ENCODE measurements around the gene PPP2R5C. TPM values are rescaled to one million over a fixed set of nuclear protein-coding genes. Genes with fewer than 3 reads are reported as not detected.

The PPP2R5C gene
- total RNA-seq, 1 experiment from 2014 or later = 89.9 TPM

DNA sequence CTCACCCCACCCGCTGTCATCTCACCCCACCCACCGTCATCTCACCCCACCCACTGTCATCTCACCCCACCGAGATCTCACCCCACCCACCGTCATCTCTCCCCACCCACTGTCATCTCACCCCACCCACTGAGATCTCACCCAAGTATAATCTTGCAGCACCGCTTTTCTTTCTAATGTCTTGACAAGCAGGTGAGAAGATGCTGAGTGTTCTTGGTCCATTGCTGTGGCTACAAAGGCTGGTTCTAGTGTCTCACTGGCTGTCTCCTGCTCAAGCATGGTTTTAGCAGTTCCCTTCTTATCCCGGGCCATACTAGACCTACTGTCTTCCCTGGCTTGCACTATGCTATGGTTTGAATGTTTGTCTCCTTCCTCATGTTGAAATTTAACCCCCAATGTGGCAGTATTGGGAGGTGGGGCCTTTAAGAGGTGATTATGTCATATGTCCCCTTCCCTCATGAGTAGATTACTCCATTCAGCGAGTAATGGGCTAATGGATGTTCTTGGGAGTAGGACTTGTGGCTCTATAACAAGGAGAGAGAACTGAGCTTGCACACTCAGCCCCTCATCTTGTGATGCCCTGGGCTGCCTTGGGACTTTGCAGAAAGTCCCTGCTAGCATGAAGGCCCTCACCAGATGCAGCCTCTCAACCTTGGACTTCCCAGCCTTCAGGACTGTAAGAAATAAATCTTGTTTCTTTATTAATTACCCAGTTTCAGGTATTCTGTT, 47.7 kb upstream of the PPP2R5C start:
- ATAC-seq = no peak
- POLR2A ChIA-PET = no interaction called here
- peaks cover 5% of the 10 kb centered on the region; the same call in 1 of the 2 replicates for H3K27me3 Mint-ChIP-seq (ENCODE audit: low read depth)
- TF ChIP-seq PRRX2 (CRISPR knock-in tag; IDR thresholded peaks at IDR 0.05) (no peak), ZNF317 (CRISPR knock-in tag; IDR thresholded peaks at IDR 0.05; ENCODE audit: borderline replicate concordance, low read depth) (no peak), CREB1 (CRISPR knock-in tag; IDR thresholded peaks at IDR 0.05) (no peak), HMGA2 (CRISPR knock-in tag; IDR thresholded peaks at IDR 0.05) (no peak)
- TF ChIP-seq, protein P1, sequence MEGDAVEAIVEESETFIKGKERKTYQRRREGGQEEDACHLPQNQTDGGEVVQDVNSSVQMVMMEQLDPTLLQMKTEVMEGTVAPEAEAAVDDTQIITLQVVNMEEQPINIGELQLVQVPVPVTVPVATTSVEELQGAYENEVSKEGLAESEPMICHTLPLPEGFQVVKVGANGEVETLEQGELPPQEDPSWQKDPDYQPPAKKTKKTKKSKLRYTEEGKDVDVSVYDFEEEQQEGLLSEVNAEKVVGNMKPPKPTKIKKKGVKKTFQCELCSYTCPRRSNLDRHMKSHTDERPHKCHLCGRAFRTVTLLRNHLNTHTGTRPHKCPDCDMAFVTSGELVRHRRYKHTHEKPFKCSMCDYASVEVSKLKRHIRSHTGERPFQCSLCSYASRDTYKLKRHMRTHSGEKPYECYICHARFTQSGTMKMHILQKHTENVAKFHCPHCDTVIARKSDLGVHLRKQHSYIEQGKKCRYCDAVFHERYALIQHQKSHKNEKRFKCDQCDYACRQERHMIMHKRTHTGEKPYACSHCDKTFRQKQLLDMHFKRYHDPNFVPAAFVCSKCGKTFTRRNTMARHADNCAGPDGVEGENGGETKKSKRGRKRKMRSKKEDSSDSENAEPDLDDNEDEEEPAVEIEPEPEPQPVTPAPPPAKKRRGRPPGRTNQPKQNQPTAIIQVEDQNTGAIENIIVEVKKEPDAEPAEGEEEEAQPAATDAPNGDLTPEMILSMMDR (IDR thresholded peaks at IDR 0.05) = no peak
- TF ChIP-seq, protein P2, sequence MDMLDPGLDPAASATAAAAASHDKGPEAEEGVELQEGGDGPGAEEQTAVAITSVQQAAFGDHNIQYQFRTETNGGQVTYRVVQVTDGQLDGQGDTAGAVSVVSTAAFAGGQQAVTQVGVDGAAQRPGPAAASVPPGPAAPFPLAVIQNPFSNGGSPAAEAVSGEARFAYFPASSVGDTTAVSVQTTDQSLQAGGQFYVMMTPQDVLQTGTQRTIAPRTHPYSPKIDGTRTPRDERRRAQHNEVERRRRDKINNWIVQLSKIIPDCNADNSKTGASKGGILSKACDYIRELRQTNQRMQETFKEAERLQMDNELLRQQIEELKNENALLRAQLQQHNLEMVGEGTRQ (CRISPR knock-in tag; IDR thresholded peaks at IDR 0.05) = no peak
- peaks cover 9% of the 10 kb centered on the region for H3K9me3 Mint-ChIP-seq
- DNase-seq (ENCODE audit: low spot score) = no peak
- H3K36me3 Mint-ChIP-seq = no peaks in the 10 kb centered on the region
- peaks cover 12% of the 10 kb centered on the region for H3K4me1 Mint-ChIP-seq
- no peak overlapping the region for H3K27ac Mint-ChIP-seq
- CTCF ChIA-PET = no interaction called here
- H3K4me3 Mint-ChIP-seq = no peak overlapping the region

DNA sequence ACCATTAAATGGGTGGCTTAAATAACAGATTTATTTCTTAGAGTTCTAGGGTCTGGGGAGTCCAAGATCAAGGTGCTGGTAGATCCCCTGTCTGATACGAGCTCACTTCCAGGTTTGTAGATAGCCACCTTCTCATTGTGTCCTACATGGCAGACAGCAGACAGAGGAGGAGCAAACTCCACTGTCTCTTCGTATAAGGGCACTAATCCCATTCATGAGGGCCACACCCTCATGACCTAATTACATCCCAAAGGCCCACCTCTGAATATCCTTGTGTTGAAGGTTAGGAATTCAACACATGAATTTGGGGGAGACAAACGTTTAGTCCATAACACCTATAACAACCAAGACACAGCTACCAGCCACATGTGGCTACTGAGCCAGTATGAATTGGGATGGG, 47.1 kb upstream of the PPP2R5C start:
- H3K27me3 Mint-ChIP-seq (ENCODE audit: low read depth) = peaks cover 5% of the 10 kb centered on the region; the same call in 1 of the 2 replicates
- TF ChIP-seq ELF4 (CRISPR knock-in tag; IDR thresholded peaks at IDR 0.05; ENCODE audit: low read depth) (no peak), ZNF423 (CRISPR knock-in tag; IDR thresholded peaks at IDR 0.05) (no peak), IRF2 (CRISPR knock-in tag; IDR thresholded peaks at IDR 0.05; ENCODE audit: borderline replicate concordance, low read depth) (no peak), NR3C1 (CRISPR knock-in tag; conservative IDR thresholded peaks at IDR 0.05; ENCODE audit: low read depth) (no peak), SP1 (CRISPR knock-in tag; conservative IDR thresholded peaks at IDR 0.05) (no peak), ZNF416 (CRISPR knock-in tag; IDR thresholded peaks at IDR 0.05) (no peak), FOXP1 (CRISPR knock-in tag; IDR thresholded peaks at IDR 0.05; ENCODE audit: borderline replicate concordance) (no peak), FOXJ3 (CRISPR knock-in tag; IDR thresholded peaks at IDR 0.05; ENCODE audit: borderline replicate concordance) (no peak), NR1H2 (CRISPR knock-in tag; IDR thresholded peaks at IDR 0.05) (no peak), CREM (CRISPR knock-in tag; IDR thresholded peaks at IDR 0.05) (no peak)
- TF ChIP-seq, protein P3, sequence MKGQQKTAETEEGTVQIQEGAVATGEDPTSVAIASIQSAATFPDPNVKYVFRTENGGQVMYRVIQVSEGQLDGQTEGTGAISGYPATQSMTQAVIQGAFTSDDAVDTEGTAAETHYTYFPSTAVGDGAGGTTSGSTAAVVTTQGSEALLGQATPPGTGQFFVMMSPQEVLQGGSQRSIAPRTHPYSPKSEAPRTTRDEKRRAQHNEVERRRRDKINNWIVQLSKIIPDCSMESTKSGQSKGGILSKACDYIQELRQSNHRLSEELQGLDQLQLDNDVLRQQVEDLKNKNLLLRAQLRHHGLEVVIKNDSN (CRISPR knock-in tag; IDR thresholded peaks at IDR 0.05) = no peak
- TF ChIP-seq, protein P4, sequence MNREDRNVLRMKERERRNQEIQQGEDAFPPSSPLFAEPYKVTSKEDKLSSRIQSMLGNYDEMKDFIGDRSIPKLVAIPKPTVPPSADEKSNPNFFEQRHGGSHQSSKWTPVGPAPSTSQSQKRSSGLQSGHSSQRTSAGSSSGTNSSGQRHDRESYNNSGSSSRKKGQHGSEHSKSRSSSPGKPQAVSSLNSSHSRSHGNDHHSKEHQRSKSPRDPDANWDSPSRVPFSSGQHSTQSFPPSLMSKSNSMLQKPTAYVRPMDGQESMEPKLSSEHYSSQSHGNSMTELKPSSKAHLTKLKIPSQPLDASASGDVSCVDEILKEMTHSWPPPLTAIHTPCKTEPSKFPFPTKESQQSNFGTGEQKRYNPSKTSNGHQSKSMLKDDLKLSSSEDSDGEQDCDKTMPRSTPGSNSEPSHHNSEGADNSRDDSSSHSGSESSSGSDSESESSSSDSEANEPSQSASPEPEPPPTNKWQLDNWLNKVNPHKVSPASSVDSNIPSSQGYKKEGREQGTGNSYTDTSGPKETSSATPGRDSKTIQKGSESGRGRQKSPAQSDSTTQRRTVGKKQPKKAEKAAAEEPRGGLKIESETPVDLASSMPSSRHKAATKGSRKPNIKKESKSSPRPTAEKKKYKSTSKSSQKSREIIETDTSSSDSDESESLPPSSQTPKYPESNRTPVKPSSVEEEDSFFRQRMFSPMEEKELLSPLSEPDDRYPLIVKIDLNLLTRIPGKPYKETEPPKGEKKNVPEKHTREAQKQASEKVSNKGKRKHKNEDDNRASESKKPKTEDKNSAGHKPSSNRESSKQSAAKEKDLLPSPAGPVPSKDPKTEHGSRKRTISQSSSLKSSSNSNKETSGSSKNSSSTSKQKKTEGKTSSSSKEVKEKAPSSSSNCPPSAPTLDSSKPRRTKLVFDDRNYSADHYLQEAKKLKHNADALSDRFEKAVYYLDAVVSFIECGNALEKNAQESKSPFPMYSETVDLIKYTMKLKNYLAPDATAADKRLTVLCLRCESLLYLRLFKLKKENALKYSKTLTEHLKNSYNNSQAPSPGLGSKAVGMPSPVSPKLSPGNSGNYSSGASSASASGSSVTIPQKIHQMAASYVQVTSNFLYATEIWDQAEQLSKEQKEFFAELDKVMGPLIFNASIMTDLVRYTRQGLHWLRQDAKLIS (CRISPR knock-in tag; IDR thresholded peaks at IDR 0.05; ENCODE audit: borderline replicate concordance) = no peak
- TF ChIP-seq, protein P5, sequence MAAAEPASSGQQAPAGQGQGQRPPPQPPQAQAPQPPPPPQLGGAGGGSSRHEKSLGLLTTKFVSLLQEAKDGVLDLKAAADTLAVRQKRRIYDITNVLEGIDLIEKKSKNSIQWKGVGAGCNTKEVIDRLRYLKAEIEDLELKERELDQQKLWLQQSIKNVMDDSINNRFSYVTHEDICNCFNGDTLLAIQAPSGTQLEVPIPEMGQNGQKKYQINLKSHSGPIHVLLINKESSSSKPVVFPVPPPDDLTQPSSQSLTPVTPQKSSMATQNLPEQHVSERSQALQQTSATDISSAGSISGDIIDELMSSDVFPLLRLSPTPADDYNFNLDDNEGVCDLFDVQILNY (CRISPR knock-in tag; IDR thresholded peaks at IDR 0.05) = no peak
- TF ChIP-seq, protein P6, sequence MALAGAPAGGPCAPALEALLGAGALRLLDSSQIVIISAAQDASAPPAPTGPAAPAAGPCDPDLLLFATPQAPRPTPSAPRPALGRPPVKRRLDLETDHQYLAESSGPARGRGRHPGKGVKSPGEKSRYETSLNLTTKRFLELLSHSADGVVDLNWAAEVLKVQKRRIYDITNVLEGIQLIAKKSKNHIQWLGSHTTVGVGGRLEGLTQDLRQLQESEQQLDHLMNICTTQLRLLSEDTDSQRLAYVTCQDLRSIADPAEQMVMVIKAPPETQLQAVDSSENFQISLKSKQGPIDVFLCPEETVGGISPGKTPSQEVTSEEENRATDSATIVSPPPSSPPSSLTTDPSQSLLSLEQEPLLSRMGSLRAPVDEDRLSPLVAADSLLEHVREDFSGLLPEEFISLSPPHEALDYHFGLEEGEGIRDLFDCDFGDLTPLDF (CRISPR knock-in tag; IDR thresholded peaks at IDR 0.05) = no peak
- TF ChIP-seq, protein P7, sequence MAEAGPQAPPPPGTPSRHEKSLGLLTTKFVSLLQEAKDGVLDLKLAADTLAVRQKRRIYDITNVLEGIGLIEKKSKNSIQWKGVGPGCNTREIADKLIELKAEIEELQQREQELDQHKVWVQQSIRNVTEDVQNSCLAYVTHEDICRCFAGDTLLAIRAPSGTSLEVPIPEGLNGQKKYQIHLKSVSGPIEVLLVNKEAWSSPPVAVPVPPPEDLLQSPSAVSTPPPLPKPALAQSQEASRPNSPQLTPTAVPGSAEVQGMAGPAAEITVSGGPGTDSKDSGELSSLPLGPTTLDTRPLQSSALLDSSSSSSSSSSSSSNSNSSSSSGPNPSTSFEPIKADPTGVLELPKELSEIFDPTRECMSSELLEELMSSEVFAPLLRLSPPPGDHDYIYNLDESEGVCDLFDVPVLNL (CRISPR knock-in tag; IDR thresholded peaks at IDR 0.05; ENCODE audit: borderline replicate concordance, low read depth) = no peak
- H3K36me3 Mint-ChIP-seq = no peaks in the 10 kb centered on the region
- no peak overlapping the region for H3K4me3 Mint-ChIP-seq
- DNase-seq (ENCODE audit: low spot score) = no peak
- peaks cover 9% of the 10 kb centered on the region for H3K9me3 Mint-ChIP-seq
- ATAC-seq = no peak
- no peak overlapping the region for H3K27ac Mint-ChIP-seq
- ChIA-PET POLR2A (no interaction called here), CTCF (no interaction called here)
- H3K4me1 Mint-ChIP-seq = peaks cover 14% of the 10 kb centered on the region

All from WTC11 (cell line).